Pons (tissue), 1 donor: ENCODE measurements around the gene AFAP1.

ENCODE experiments used
- DNase-seq: peaks from one replicate; pipeline ENCODE4 v3.0.0-alpha.2; 2016; ENCODE audit warnings: low spot score

Gene AFAP1

GRCh38 chr4:7736436-7737267 lies 203.0 kb downstream of the AFAP1 start:
- DNase-seq = no peak

DNA sequence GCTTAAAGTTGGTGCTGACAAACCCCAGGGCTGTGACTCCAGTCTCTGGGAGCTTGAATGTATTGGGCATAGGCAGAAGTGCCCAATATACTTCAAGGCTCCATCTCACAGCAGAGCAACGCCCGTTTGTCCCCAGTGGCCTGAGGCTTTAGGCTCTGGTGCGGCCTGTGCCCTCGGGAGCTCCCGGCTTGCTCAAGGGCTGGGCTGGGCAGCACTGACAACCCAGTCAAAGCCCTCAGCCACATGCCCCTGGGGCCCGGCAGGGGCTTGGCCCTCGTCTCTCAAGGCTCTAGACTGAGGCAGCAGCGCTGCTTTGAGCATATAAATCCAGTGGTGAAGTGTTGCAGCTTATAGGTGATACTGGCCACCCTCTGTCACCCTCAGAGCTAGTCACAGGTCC lies 203.7 kb downstream of the AFAP1 start:
- no peak for DNase-seq

- DNase-seq = no peak
These were observed 204.3 kb downstream of the AFAP1 start for GRCh38 chr4:7735395-7735794.

- no peak for DNase-seq
These were observed 204.9 kb downstream of the AFAP1 start for GRCh38 chr4:7734651-7735260.

- DNase-seq = no peak
These were observed 205.6 kb downstream of the AFAP1 start for GRCh38 chr4:7733801-7734650.

- no peak for DNase-seq
These were observed 206.5 kb downstream of the AFAP1 start for GRCh38 chr4:7733201-7733600.

- no peak for DNase-seq
These were observed 207.4 kb downstream of the AFAP1 start for GRCh38 chr4:7732263-7732662.

DNA sequence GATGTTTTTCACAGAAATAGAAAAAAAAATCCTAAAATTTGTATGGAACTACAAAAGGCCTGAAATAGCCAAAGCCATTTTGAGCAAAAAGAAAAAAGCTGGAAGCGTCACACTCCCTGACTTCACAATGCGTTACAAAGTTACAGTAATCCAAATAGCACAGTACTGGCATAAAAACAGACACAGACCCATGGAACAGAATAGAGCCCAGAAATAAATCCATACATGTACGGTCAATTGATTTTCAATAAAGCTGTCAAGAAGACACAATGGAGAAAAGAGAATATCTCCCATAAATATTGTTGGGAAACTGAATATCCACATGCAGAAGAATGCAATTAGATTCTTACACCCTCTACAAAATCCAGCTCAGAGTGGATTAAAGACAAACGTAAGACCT lies 208.2 kb downstream of the AFAP1 start:
- no peak for DNase-seq

DNA sequence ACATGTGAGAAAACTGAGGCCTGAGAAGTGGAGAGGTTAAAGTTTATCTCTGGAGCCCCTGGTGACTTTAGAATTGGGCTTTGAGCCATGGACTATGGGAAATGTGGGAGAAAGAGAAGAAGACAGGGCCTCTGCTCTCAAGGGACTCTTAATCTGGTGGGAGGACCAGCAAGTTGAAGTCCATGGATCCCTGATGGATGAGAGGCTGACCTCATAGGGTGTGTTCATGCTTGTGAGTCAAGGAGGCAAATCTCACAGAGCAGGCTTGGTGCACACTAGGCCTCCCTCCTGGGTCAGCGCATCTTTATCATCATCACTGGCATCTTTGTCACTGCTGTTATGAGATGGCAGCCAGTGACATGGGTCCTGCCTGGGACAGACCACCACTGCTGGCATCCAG lies 211.9 kb downstream of the AFAP1 start:
- DNase-seq = no peak

- no peak for DNase-seq
These were observed 212.8 kb downstream of the AFAP1 start for GRCh38 chr4:7726665-7727413.

DNA sequence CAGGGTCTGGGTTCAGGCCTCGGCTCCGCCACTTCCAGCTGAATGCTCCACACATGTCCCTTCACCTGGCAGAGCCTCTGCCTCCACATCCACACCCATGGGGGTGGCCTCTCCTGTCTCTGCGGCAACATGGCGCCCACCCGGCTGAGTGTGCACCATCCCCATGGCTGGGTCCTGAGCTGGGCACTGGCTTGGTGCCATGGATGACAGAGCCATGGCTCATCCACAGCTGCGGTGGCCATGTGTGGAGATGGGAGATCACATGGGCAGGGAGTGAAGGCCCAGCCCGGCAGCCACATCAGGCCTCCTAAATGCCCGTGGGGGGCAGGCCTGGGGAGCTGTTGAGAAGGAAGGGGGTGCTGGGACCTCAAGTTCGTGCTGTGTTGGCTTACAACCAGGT lies 213.7 kb downstream of the AFAP1 start:
- DNase-seq = no peak

DNA sequence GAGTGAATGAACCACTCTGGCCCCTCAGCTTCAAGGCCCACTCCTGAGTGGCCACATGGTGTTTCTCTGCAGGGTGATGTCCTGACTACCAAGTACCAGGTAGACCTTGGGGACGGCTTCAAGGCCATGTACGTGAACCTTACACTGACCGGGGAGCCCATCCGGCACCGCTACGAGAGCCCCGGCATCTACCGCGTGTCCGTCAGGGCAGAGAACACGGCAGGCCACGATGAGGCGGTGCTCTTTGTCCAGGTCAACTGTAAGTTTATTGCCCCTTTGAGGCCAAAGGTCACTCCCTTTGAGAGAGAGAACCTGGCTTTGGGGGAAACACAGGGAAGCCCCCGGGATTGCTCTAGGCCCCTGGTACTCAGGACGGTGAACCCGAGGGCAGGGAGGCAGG lies 216.0 kb downstream of the AFAP1 start:
- no peak for DNase-seq

GRCh38 chr4:7722766-7723387 lies 216.8 kb downstream of the AFAP1 start:
- no peak for DNase-seq

DNA sequence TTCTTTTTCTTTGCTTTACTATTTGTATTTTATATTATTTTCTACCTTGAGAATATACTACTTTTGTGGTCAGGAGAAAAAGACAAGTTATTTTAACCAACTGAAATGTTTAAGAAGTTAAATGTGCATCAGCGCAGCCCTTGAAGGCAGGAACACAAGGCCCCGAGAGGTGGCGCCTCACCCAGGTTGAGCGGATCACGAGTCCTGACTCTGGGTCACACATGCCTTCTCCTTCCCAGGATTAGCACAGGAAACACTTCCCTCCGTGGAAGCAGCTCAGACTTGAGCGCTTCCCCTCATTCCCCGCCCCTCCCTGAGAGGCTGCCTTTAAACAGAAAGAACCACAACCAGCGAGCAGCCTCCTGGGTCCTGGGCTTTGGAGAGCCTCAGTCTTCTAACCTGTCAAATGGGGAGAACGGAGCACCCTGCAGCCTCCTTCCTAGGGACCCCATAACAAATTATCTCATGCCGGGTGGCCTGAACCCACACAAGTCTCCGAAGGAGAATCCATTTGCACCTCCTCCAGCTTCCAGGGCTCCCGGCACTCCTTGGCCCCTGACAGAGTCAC lies 217.6 kb downstream of the AFAP1 start:
- DNase-seq = no peak

DNA sequence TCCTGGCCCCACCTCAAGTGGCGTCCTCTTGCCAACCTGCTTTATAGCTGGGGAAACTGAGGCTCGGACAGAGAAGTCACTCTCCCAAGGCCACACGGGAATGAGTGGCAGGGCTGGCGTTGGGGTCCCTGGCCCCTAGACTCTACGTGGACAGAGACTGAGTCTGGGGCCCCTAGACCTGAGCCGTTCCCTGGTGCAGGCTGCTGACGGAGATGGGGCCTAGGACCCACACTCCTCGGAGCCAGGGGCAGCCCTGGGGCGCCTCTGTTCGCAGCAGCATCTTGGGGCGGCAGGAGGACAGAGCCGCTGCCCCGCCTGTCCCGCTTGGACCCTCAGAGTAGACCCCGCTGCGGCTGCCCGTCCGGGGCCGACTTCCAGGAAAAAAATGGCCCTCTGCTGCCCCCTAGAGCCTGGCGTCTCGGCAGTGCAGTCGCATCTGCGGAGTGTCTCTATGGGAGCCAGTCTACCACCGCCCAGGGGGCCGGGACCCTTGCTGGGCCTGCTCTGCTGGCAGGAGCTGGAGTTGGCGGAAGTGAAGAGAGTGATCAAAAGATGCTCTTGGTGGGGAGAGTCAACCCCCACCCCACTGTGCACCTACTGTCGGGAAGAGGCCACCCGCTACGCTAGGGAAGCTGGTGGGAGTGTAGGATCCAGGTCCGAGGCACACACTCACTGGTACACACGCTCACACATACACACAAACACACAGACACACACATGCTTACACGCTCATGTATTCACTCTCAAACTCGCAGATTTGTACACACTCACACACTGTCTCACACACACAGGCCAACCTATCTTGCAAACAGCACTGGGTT lies 220.1 kb downstream of the AFAP1 start:
- DNase-seq = peak; percentile 15

GRCh38 chr4:7717946-7718490 lies 221.6 kb downstream of the AFAP1 start:
- DNase-seq = no peak

- no peak for DNase-seq
These were observed 222.5 kb downstream of the AFAP1 start for GRCh38 chr4:7717161-7717560.

GRCh38 chr4:7716010-7716721 lies 223.5 kb downstream of the AFAP1 start:
- no peak for DNase-seq

DNA sequence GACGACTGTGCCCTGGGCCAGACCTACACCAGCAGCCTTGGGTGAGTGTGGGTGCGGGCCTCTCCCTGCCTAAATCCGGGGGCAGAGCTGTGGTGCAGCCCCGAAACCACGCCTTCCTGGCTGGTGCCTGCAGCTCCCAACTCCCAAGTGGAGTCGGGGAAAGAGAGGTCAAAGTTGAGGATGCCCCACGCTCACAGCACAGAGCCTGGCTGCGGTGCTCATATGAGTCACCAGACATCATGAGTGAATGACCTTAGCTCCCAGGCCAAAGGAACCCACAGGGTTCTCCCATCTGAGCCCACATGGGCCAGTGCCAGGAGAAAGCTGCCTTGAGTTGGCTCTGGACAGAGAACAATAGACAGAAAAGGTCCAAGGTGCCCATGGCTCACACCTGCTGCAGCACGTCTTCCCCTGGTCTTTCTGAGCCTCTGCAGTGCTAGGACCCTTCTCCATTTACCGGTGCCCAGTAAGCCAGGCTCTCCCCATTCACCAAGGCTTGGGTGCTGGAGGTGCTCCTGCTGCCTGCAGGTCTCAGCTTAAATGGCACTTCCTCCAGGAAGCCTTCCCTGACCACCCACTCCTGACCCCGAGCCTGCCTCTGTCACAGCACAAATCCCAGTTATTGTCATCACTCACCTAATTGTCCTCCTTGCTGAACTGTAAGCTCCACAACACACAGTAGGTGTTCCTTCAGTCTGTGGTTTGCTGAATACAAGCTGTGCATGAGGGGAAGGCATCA lies 224.2 kb downstream of the AFAP1 start:
- DNase-seq = no peak
